GM12874 (cell line): ENCODE results near the gene SPN.

ENCODE experiments used
- CTCF ChIP-seq: IDR thresholded peaks from 2 replicates; pipeline ENCODE4 v1.5.1; 2011; ENCODE audit warnings: low read depth, mild to moderate bottlenecking, control low read depth, low read length, moderate library complexity; ENCODE audit not compliant: insufficient read depth

The SPN gene

GRCh38 chr16:29684679-29685078 lies 21.6 kb downstream of the SPN start:
- TF ChIP-seq CTCF: no peak

- no peak for TF ChIP-seq CTCF
Observed at GRCh38 chr16:29686740-29687332, 23.8 kb downstream of the SPN start.

- no peak for TF ChIP-seq CTCF
Observed at GRCh38 chr16:29687755-29688154, 24.7 kb downstream of the SPN start.

GRCh38 chr16:29688172-29688571 lies 25.1 kb downstream of the SPN start:
- TF ChIP-seq CTCF: no peak

GRCh38 chr16:29694384-29695195 lies 31.5 kb downstream of the SPN start:
- no peak for TF ChIP-seq CTCF

GRCh38 chr16:29696881-29697331 lies 33.9 kb downstream of the SPN start:
- no peak for TF ChIP-seq CTCF

GRCh38 chr16:29697391-29697790 lies 34.3 kb downstream of the SPN start:
- no peak for TF ChIP-seq CTCF
